ENCODE results near the gene YPEL4.

YPEL4 gene

GRCh38 chr11:57620467-57620866 lies 29.2 kb downstream of the YPEL4 start:
- no peak overlapping the region for H3K4me3 ChIP-seq (ENCODE audit: low read depth, low read length)
- DNase-seq (ENCODE audit: low read depth, low spot score) = no peak
- CTCF ChIA-PET = interaction anchor here (1.0 to 1.9 kb wide), 4 partner anchors 9 to 126 kb away, joined by 3 to 5 read pairs (median 4); no protein-coding TSS in a partner anchor
- TF ChIP-seq CTCF (IDR thresholded peaks at IDR 0.05; ENCODE audit: insufficient read depth, low read length, missing control alignments) = no peak
- POLR2A ChIA-PET = no interaction called here

DNA sequence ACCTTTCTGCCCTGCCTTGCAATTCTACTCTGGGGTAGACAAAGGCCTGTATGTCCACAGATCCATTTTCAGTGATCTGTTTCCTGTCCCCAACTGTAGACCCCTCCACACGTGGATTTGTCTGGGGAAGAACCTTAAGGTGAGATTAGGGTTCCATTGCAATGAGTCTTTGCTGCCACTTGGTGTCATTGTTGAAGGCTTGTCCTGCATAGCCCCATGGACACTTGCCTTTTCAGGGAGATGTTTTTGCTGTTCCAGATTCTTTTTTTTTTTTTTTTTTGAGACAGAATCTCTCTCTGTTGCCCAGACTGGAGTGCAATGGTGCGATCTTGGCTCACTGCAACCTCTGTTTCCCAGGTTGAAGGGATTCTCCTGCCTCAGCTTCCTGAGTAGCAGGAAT lies 30.4 kb downstream of the YPEL4 start:
- ChIA-PET POLR2A (no interaction called here), CTCF (interaction anchor here (2.3 to 3.0 kb wide), 2 partner anchors 21 to 51 kb away, joined by 8 to 12 read pairs; no protein-coding TSS in a partner anchor)
- no peak for DNase-seq (ENCODE audit: low read depth, low spot score)
- TF ChIP-seq CTCF (IDR thresholded peaks at IDR 0.05; ENCODE audit: insufficient read depth, low read length, missing control alignments) = no peak
- H3K4me3 ChIP-seq (ENCODE audit: low read depth, low read length) = no peak overlapping the region

GRCh38 chr11:57618438-57618837 lies 31.3 kb downstream of the YPEL4 start:
- CTCF ChIA-PET = interaction anchor here (0.6 to 3.0 kb wide), 3 partner anchors 22 to 204 kb away, joined by 4 to 12 read pairs (median 8); no protein-coding TSS in a partner anchor
- POLR2A ChIA-PET = no interaction called here
- no peak overlapping the region for H3K4me3 ChIP-seq (ENCODE audit: low read depth, low read length)
- no peak for TF ChIP-seq CTCF (IDR thresholded peaks at IDR 0.05; ENCODE audit: insufficient read depth, low read length, missing control alignments)
- DNase-seq (ENCODE audit: low read depth, low spot score) = no peak

DNA sequence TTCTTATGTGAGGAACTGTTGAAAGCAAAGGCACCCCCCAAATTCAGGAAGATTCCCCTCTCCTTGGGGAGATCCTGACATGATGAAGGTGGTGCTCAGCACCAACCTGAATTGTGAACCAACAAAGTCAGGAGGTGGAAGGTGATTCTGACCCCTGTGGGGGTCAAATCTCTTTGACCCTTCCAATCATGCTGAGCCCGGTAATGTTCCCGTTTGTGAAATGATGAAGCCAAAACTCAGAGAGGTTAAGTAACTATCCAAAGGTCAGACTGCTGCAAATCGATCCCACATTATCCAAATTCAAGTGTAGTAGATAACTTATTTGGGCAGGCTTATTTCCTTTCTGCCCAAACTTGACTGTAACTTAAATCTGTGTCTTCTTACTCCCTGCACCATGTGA lies 33.1 kb downstream of the YPEL4 start:
- CTCF ChIA-PET = no interaction called here
- DNase-seq (ENCODE audit: low read depth, low spot score) = no peak
- H3K4me3 ChIP-seq (ENCODE audit: low read depth, low read length) = no peak overlapping the region
- POLR2A ChIA-PET = no interaction called here
- TF ChIP-seq CTCF (IDR thresholded peaks at IDR 0.05; ENCODE audit: insufficient read depth, low read length, missing control alignments) = no peak

- no peak overlapping the region for H3K4me3 ChIP-seq (ENCODE audit: low read depth, low read length)
- DNase-seq (ENCODE audit: low read depth, low spot score) = no peak
- CTCF ChIA-PET = no interaction called here
- no peak for TF ChIP-seq CTCF (IDR thresholded peaks at IDR 0.05; ENCODE audit: insufficient read depth, low read length, missing control alignments)
- POLR2A ChIA-PET = no interaction called here
These were observed 34.4 kb downstream of the YPEL4 start for GRCh38 chr11:57615308-57615707.

DNA sequence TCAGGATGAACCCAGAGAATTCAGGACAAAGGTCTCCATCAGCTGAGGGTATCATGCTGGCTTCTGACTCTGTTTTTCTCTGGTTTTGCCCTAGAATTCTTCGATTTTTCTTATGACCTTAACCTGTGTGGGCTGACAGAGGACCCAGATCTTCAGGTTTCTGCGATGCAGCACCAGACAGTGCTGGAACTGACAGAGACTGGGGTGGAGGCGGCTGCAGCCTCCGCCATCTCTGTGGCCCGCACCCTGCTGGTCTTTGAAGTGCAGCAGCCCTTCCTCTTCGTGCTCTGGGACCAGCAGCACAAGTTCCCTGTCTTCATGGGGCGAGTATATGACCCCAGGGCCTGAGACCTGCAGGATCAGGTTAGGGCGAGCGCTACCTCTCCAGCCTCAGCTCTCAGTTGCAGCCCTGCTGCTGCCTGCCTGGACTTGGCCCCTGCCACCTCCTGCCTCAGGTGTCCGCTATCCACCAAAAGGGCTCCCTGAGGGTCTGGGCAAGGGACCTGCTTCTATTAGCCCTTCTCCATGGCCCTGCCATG lies 35.4 kb downstream of the YPEL4 start:
- no peak overlapping the region for H3K4me3 ChIP-seq (ENCODE audit: low read depth, low read length)
- DNase-seq (ENCODE audit: low read depth, low spot score) = no peak
- POLR2A ChIA-PET = no interaction called here
- CTCF ChIA-PET = interaction anchor here (1.9 kb wide), 1 partner anchor 30 kb away, joined by 4 read pairs; no protein-coding TSS in a partner anchor
- TF ChIP-seq CTCF (IDR thresholded peaks at IDR 0.05; ENCODE audit: insufficient read depth, low read length, missing control alignments) = no peak
